Testis (tissue), 3 donors: Measurements from ENCODE around the gene PHYKPL. TPM values are rescaled to one million over a fixed set of nuclear protein-coding genes. Genes with fewer than 3 reads are reported as not detected.

Source experiments
- DNase-seq: peaks from one replicate; pipeline ENCODE4 v3.0.0-alpha.2; 2019
- H3K27ac ChIP-seq, 2 donors: fragments of 200-600 bp; sonication (generic); one replicate each; pipeline ENCODE4 v1.5.1; 2019
- H3K27me3 ChIP-seq: fragments of 200-600 bp; sonication (generic); one replicate; pipeline ENCODE4 v1.5.1; 2019
- H3K36me3 ChIP-seq: fragments of 200-600 bp; sonication (generic); one replicate; pipeline ENCODE4 v1.5.1; 2017; ENCODE audit warnings: low read depth; ENCODE audit errors: missing control alignments
- H3K4me1 ChIP-seq: fragments of 200-600 bp; sonication (generic); one replicate; pipeline ENCODE4 v1.5.1; 2019
- H3K4me3 ChIP-seq, 2 donors: fragments of 200-600 bp; sonication (generic); one replicate each; pipeline ENCODE4 v1.5.1; 2017 to 2019
- H3K9me3 ChIP-seq: fragments of 200-600 bp; sonication (generic); one replicate; pipeline ENCODE4 v1.5.1; 2017
- CTCF ChIP-seq, 3 experiments: fragments of 450-650 bp in 2 of 3; fragments of 200-600 bp in 1 of 3; sonication (generic) in 1 of 3; IDR thresholded peaks; one replicate each; pipeline ENCODE4 v1.5.1; 2016 to 2019; ENCODE audit warnings: antibody characterized with exemption in 3 of 3, mild to moderate bottlenecking in 2 of 3, moderate library complexity in 1 of 3
- POLR2A ChIP-seq: fragments of 450-650 bp; IDR thresholded peaks from one replicate; pipeline ENCODE4 v1.6.1; 2017; ENCODE audit warnings: antibody characterized with exemption, mild to moderate bottlenecking, moderate library complexity
- WGBS, 2 donors: methylation state at CpG; one replicate each; pipeline ENCODE4 v1.1.5; 2018; 5-methylcytosine and 5-hydroxymethylcytosine counted together
- intact Hi-C: fragments of 100-400 bp; cut with DNase I; formaldehyde crosslinking; loops from one replicate; pipeline ENCODE4 v1.15.1; 2023; ENCODE audit warnings: low total_unique reads
- polyA plus RNA-seq: library from polyadenylated mRNA; stranded (reverse); fragments of 350-450 nt; fragmentation: Illumina TruSeq; extraction: RNeasy Lipid Tissue Mini Kit (QIAGEN cat#74804); gene quantifications from one replicate; pipeline ENCODE4 v1.2.3, GENCODE V29; 2014; ENCODE audit warnings: low read depth, low replicate concordance; ENCODE audit not compliant: insufficient read depth
- total RNA-seq, 2 donors: library from RNA; depleted of rRNA; stranded (reverse); fragments of >200 nt; gene quantifications; one replicate each; pipeline ENCODE4 v1.2.3, GENCODE V29; 2016

PHYKPL gene
- total and polyA plus RNA-seq, 3 donors from 2014 or later, result 81.7 to 122 (median 121) TPM

- Histone ChIP-seq H3K4me1 (peaks cover 15% of the 10 kb centered on the region), H3K27ac (no peak overlapping the region), H3K9me3 (no peaks in the 10 kb centered on the region), H3K4me3 (no peak overlapping the region), H3K36me3 (no peaks in the 10 kb centered on the region), H3K27me3 (no peaks in the 10 kb centered on the region)
- intact Hi-C loops, result no loop called here
- 92 to 95% methylated on average over 11 of the region's 11 CpGs for WGBS, 2 donors
- no peak for DNase-seq
- no peak for TF ChIP-seq POLR2A
- no peak for TF ChIP-seq CTCF (IDR thresholded peaks at IDR 0.05)
These were observed 4.0 kb downstream of the PHYKPL start for GRCh38 chr5:178228609-178229008.

GRCh38 chr5:178227929-178228328, 4.7 kb downstream of the PHYKPL start:
- Histone ChIP-seq H3K36me3 (no peaks in the 10 kb centered on the region), H3K4me3 (no peak overlapping the region), H3K27ac (no peak overlapping the region), H3K9me3 (no peaks in the 10 kb centered on the region), H3K4me1 (peaks cover 10% of the 10 kb centered on the region), H3K27me3 (no peaks in the 10 kb centered on the region)
- intact Hi-C loops, result no loop called here
- no peak for DNase-seq
- 95 to 98% methylated on average over 3 of the region's 3 CpGs for WGBS, 2 donors
- TF ChIP-seq CTCF (IDR thresholded peaks at IDR 0.05) (no peak), POLR2A (no peak)

- DNase-seq, result no peak
- intact Hi-C loops, result no loop called here
- no peaks in the 10 kb centered on the region for H3K36me3 ChIP-seq
- TF ChIP-seq POLR2A (no peak), CTCF (IDR thresholded peaks at IDR 0.05) (no peak)
- no peaks in the 10 kb centered on the region for H3K27me3 ChIP-seq
- H3K4me1 ChIP-seq, result peaks cover 10% of the 10 kb centered on the region
- WGBS, 2 donors, result 94 to 96% methylated on average over 4 of the region's 4 CpGs
- H3K4me3 ChIP-seq, result no peak overlapping the region
- H3K27ac ChIP-seq, result no peak overlapping the region
- no peaks in the 10 kb centered on the region for H3K9me3 ChIP-seq
These were observed 5.4 kb downstream of the PHYKPL start for GRCh38 chr5:178227138-178227659.

- Histone ChIP-seq H3K9me3 (no peaks in the 10 kb centered on the region), H3K27me3 (no peaks in the 10 kb centered on the region), H3K27ac (no peak overlapping the region), H3K4me3 (no peak overlapping the region), H3K4me1 (no peaks in the 10 kb centered on the region), H3K36me3 (no peaks in the 10 kb centered on the region)
- intact Hi-C loops, result no loop called here
- no peak for TF ChIP-seq CTCF (IDR thresholded peaks at IDR 0.05)
- no peak for TF ChIP-seq POLR2A
- DNase-seq, result no peak
- WGBS, 2 donors, result 89 to 94% methylated on average over 6 of the region's 6 CpGs
These were observed 7.4 kb downstream of the PHYKPL start for GRCh38 chr5:178225174-178225573.

- no peaks in the 10 kb centered on the region for H3K36me3 ChIP-seq
- intact Hi-C loops, result no loop called here
These were observed 8.2 kb downstream of the PHYKPL start for GRCh38 chr5:178224403-178224802.

More at GRCh38 chr5:178224403-178224802, 8.2 kb downstream of the PHYKPL start:
- no peak overlapping the region for H3K27ac ChIP-seq
- H3K9me3 ChIP-seq, result no peaks in the 10 kb centered on the region
- H3K27me3 ChIP-seq, result no peaks in the 10 kb centered on the region
- no peak for DNase-seq
- 85 to 92% methylated on average over 11 to 17 of the region's 17 CpGs for WGBS, 2 donors
- no peaks in the 10 kb centered on the region for H3K4me1 ChIP-seq
- no peak for TF ChIP-seq POLR2A
- no peak overlapping the region for H3K4me3 ChIP-seq
